Esophagus muscularis mucosa (tissue), 4 donors: ENCODE results near the gene FEZ2. TPM values are rescaled to one million over a fixed set of nuclear protein-coding genes. Genes with fewer than 3 reads are reported as not detected.

Experiments used
- DNase-seq: peaks from one replicate; pipeline ENCODE4 v3.0.0-alpha.2; 2017; ENCODE audit errors: extremely low spot score
- H3K27ac ChIP-seq, 4 donors: fragments of 200-600 bp; sonication (generic); replicated peaks in 1 of 4; 1 replicate in 3 of 4; 2 replicates in 1 of 4; pipeline ENCODE4 v1.5.1; 2016 to 2019; ENCODE audit warnings: mild to moderate bottlenecking in 1 of 4
- H3K27me3 ChIP-seq, 4 donors: fragments of 200-600 bp; sonication (generic); one replicate each; pipeline versions ENCODE4 v1.5.1 to v1.6.0; 2016 to 2019
- H3K36me3 ChIP-seq, 4 donors: fragments of 200-600 bp; sonication (generic); one replicate each; pipeline ENCODE4 v1.5.1; 2016 to 2019
- H3K4me1 ChIP-seq, 4 donors: fragments of 200-600 bp; sonication (generic); one replicate each; pipeline ENCODE4 v1.5.1; 2016 to 2019
- H3K4me3 ChIP-seq, 4 donors: fragments of 200-600 bp; sonication (generic); 1 replicate in 2 of 4; 2 replicates in 2 of 4; pipeline ENCODE4 v1.5.1; 2016 to 2019; ENCODE audit warnings: mild to moderate bottlenecking in 4 of 4, moderate library complexity in 1 of 4
- H3K9me3 ChIP-seq, 4 donors: fragments of 200-600 bp; sonication (generic); 1 replicate in 3 of 4; 2 replicates in 1 of 4; pipeline ENCODE4 v1.5.1; 2016 to 2019
- EP300 ChIP-seq: sonication (generic); formaldehyde crosslinking; IDR thresholded peaks from one replicate; pipeline ENCODE4 v1.6.1; 2017; ENCODE audit warnings: antibody characterized with exemption
- POLR2A ChIP-seq: fragments of 450-650 bp; IDR thresholded peaks from one replicate; pipeline ENCODE4 v1.6.1; 2017; ENCODE audit warnings: antibody characterized with exemption, moderate library complexity, mild to moderate bottlenecking, low read depth
- POLR2AphosphoS5 ChIP-seq, 2 donors: sonication (generic); formaldehyde crosslinking; IDR thresholded peaks; one replicate each; pipeline ENCODE4 v1.6.1; 2017; ENCODE audit warnings: antibody characterized with exemption in 2 of 2
- WGBS: methylation state at CpG from one replicate; pipeline ENCODE4 v1.1.5; 2018; 5-methylcytosine and 5-hydroxymethylcytosine counted together
- intact Hi-C: fragments of 100-400 bp; cut with DNase I; formaldehyde crosslinking; loops from one replicate; pipeline ENCODE4 v1.15.1; 2023
- total RNA-seq, 4 donors: library from RNA; depleted of rRNA; stranded (reverse); fragments of >200 nt; gene quantifications; one replicate each; pipeline versions ENCODE4 v1.1.0 to v1.2.1, GENCODE V29; 2016
- TF ChIP-seq, protein P1 (sequence below), 3 experiments: fragments of 200-600 bp in 2 of 3; fragments of 450-650 bp in 1 of 3; sonication (generic) in 2 of 3; IDR thresholded peaks; one replicate each; pipeline ENCODE4 v1.5.1; 2017 to 2019; ENCODE audit warnings: antibody characterized with exemption in 3 of 3, mild to moderate bottlenecking in 2 of 3, moderate library complexity in 1 of 3

The FEZ2 gene
- total RNA-seq, 4 donors from 2014 or later, result 40.4 to 58.2 (median 45.2) TPM

DNA sequence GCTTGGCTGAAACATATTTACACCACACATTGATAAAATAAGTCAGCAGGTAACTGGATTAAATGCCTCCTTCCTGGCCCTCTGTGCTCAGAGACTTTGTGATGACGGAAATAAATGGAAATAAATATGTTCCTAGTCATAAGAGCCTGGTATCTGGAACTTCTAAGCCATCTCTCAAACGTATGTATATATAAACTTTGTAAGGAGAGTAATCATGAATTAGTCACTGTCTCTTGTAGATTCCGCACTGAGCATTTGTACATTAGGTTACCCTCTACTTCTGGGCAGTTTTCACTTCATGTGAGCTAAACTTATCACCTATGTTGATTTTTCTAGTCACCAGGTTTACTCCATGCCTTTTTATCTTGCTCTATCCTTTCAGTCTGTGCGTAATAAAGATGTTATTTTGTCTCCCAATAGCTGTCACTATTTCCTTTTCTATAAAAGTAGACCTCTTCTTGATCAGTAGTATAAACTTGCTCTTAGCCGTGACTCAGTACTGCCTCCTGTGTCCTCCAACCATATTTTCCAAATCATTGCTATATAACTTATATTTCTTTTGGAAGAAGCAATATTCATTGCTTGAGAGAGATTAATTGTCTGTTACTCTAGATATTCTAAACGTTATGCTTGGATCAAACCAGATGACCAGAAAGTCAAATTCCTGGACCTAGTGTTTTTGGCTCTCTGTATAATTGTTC lies 53.2 kb downstream of the FEZ2 start:
- peaks cover 0 to 27% (median 16%) of the 10 kb centered on the region in 4 donors for H3K4me1 ChIP-seq
- H3K27me3 ChIP-seq, result no peaks in the 10 kb centered on the region
- no peaks in the 10 kb centered on the region for H3K9me3 ChIP-seq
- no peak overlapping the region for H3K4me3 ChIP-seq
- peak overlapping the region in 1 of 4 donors; percentile 10 for H3K27ac ChIP-seq
- H3K36me3 ChIP-seq, result peaks cover 46 to 96% (median 68%) of the 10 kb centered on the region in 4 donors
- TF ChIP-seq, protein P1, sequence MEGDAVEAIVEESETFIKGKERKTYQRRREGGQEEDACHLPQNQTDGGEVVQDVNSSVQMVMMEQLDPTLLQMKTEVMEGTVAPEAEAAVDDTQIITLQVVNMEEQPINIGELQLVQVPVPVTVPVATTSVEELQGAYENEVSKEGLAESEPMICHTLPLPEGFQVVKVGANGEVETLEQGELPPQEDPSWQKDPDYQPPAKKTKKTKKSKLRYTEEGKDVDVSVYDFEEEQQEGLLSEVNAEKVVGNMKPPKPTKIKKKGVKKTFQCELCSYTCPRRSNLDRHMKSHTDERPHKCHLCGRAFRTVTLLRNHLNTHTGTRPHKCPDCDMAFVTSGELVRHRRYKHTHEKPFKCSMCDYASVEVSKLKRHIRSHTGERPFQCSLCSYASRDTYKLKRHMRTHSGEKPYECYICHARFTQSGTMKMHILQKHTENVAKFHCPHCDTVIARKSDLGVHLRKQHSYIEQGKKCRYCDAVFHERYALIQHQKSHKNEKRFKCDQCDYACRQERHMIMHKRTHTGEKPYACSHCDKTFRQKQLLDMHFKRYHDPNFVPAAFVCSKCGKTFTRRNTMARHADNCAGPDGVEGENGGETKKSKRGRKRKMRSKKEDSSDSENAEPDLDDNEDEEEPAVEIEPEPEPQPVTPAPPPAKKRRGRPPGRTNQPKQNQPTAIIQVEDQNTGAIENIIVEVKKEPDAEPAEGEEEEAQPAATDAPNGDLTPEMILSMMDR (IDR thresholded peaks at IDR 0.05), result peak in 1 of 3 experiments; percentile 23
- TF ChIP-seq POLR2AphosphoS5 (IDR thresholded peaks at IDR 0.05), result no peak
- TF ChIP-seq POLR2A, result no peak
- no peak for TF ChIP-seq EP300
- intact Hi-C loops, result no loop called here
- no peak for DNase-seq
- 64% methylated on average over 6 of the region's 6 CpGs for WGBS

DNA sequence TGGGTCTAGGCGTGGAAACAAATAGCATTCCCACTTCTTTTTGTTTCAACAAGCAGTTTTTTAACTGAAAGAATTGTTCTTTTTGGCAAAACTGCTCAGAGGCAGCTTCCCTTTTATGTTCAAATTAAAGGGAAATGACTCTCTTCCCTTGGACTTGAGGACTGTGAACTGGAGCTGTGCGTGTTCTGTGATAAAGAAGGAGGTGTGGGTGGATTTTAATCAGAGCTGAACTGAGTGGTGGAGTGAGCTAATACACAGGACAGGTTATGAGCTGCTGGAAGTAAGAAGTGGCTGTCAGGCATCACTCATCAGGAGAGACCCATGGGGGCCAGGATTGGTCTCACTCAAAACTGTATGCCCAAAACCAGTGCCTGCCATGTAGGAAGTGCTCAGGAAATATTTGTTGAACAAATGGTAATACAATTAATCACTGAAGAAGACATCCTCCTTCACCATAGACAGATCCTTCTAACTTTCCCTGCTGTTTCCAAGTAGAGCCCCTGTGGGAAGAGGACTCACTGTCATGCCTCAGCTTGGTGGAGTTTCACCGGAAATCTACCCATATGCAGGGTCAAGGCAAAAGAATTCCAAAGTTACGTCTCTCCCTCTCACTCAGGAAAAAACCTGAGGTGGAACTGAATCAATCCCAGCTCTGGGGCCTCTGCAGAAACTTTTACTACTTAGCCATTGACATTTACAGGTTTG lies 55.9 kb downstream of the FEZ2 start:
- H3K4me3 ChIP-seq, result no peak overlapping the region
- no peak for DNase-seq
- intact Hi-C loops, result no loop called here
- no peaks in the 10 kb centered on the region for H3K9me3 ChIP-seq
- TF ChIP-seq, protein P1 (IDR thresholded peaks at IDR 0.05), result no peak
- TF ChIP-seq POLR2A (no peak), EP300 (no peak), POLR2AphosphoS5 (IDR thresholded peaks at IDR 0.05) (no peak)
- peaks cover 35 to 98% (median 64%) of the 10 kb centered on the region in 4 donors for H3K36me3 ChIP-seq
- H3K27me3 ChIP-seq, result no peaks in the 10 kb centered on the region
- peak overlapping the region; percentile 7 to 14 (median 8) for H3K27ac ChIP-seq
- peaks cover 0 to 20% (median 15%) of the 10 kb centered on the region in 4 donors for H3K4me1 ChIP-seq
- 82% methylated on average over 4 of the region's 4 CpGs for WGBS

DNA sequence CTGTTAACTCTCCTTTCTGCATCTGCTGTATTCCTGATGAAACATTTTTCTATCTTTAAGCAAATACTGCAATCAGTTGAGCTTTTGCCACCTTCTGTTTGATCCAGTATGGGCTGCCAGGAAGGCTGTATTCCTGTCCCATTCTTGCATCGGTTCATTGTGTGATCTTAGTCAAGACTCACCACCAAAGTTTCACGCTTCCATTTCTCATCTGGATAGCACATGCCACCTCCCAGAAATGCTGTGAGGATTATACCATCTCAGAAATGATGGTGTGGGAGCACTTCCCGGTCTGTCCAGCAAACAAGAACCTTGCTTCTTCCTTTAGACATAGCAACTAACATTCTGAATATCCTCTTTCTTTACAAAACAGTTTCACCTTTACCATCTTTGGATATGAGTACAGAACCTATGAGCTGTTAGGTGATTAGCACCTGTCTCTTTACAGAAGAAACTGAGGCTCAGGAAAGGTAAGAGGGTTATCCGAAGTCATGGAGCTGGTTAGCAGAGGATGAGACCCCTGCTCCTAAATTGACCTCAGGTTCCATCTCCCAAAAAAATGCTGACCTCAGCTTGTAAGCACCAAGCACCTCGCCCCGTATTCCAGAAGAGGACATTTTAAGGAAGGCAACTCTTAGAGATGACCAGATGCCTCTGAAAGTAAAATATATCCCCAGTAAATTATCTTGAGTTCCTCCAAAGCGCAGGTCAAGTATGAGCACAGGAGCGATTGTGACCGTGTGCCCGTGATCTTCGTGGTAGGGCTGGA lies 56.8 kb downstream of the FEZ2 start:
- peak overlapping the region in 3 of 4 donors; percentile 7 to 14 (median 8) for H3K27ac ChIP-seq
- H3K4me3 ChIP-seq, result no peak overlapping the region
- H3K9me3 ChIP-seq, result no peaks in the 10 kb centered on the region
- peaks cover 33 to 96% (median 68%) of the 10 kb centered on the region in 4 donors for H3K36me3 ChIP-seq
- no peak for DNase-seq
- H3K27me3 ChIP-seq, result no peaks in the 10 kb centered on the region
- intact Hi-C loops, result no loop called here
- no peak for TF ChIP-seq EP300
- no peak for TF ChIP-seq POLR2AphosphoS5 (IDR thresholded peaks at IDR 0.05)
- TF ChIP-seq, protein P1 (IDR thresholded peaks at IDR 0.05), result no peak
- no peak for TF ChIP-seq POLR2A
- H3K4me1 ChIP-seq, result peaks cover 0 to 20% (median 15%) of the 10 kb centered on the region in 4 donors
- WGBS, result 81% methylated on average over 11 of the region's 11 CpGs

DNA sequence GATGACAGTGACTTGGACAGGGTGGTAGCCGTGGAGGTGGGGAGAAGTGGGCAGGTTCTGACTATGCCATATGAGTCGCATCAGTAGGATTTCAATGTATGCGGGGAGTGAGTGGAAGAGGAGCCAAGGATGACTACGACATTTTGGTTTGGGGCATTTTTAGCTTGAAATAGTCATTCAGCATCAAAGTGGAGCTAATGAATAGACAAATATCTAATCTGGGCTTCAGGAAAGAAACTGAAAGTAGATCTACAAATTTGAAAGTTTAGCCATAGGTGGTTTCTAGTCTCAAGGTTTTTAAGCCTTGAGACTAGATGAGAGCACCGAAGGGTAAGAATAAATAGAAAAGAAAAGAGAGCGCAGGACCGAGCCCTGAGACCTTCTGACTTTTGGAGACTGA lies 58.3 kb downstream of the FEZ2 start:
- Histone ChIP-seq H3K4me1 (peaks cover 0 to 17% (median 6%) of the 10 kb centered on the region in 4 donors), H3K36me3 (peaks cover 27 to 83% (median 65%) of the 10 kb centered on the region in 4 donors), H3K4me3 (no peak overlapping the region), H3K27ac (no peak overlapping the region), H3K9me3 (no peaks in the 10 kb centered on the region), H3K27me3 (no peaks in the 10 kb centered on the region)
- 91% methylated on average over 7 of the region's 7 CpGs for WGBS
- no peak for DNase-seq
- intact Hi-C loops, result loop anchor here (10.0 kb wide), 1 partner anchor 125 kb away; no protein-coding TSS in a partner anchor
- no peak for TF ChIP-seq EP300
- TF ChIP-seq, protein P1 (IDR thresholded peaks at IDR 0.05), result no peak
- TF ChIP-seq POLR2A, result no peak
- no peak for TF ChIP-seq POLR2AphosphoS5 (IDR thresholded peaks at IDR 0.05)
